ENCODE results near the gene NOS3. TPM values are rescaled to one million over a fixed set of nuclear protein-coding genes. Genes with fewer than 3 reads are reported as not detected.

The NOS3 gene
- total and polyA plus RNA-seq, 9 of the 15 experiments (the other 6 are each of a cell fraction or from before 2014, with no cell fraction given) = 1.1 to 121 (median 23.6) TPM

GRCh38 chr7:150961510-150962289 lies 29.1 kb upstream of the NOS3 start (continued):
- TF ChIP-seq, protein P1, sequence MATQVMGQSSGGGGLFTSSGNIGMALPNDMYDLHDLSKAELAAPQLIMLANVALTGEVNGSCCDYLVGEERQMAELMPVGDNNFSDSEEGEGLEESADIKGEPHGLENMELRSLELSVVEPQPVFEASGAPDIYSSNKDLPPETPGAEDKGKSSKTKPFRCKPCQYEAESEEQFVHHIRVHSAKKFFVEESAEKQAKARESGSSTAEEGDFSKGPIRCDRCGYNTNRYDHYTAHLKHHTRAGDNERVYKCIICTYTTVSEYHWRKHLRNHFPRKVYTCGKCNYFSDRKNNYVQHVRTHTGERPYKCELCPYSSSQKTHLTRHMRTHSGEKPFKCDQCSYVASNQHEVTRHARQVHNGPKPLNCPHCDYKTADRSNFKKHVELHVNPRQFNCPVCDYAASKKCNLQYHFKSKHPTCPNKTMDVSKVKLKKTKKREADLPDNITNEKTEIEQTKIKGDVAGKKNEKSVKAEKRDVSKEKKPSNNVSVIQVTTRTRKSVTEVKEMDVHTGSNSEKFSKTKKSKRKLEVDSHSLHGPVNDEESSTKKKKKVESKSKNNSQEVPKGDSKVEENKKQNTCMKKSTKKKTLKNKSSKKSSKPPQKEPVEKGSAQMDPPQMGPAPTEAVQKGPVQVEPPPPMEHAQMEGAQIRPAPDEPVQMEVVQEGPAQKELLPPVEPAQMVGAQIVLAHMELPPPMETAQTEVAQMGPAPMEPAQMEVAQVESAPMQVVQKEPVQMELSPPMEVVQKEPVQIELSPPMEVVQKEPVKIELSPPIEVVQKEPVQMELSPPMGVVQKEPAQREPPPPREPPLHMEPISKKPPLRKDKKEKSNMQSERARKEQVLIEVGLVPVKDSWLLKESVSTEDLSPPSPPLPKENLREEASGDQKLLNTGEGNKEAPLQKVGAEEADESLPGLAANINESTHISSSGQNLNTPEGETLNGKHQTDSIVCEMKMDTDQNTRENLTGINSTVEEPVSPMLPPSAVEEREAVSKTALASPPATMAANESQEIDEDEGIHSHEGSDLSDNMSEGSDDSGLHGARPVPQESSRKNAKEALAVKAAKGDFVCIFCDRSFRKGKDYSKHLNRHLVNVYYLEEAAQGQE (IDR thresholded peaks at IDR 0.05; ENCODE audit: borderline replicate concordance) = peak; percentile 71
- TF ChIP-seq, protein P1 (CRISPR knock-in tag; IDR thresholded peaks at IDR 0.05; ENCODE audit: low read depth) = no peak; the same call in 1 of the 2 replicates
- TF ChIP-seq ZHX1 (conservative IDR thresholded peaks at IDR 0.05; ENCODE audit: low read length) (no peak), COPS2 (conservative IDR thresholded peaks at IDR 0.05) (no peak), NCOA1 (IDR thresholded peaks at IDR 0.05; ENCODE audit: low read depth) (no peak), ZNF232 (CRISPR knock-in tag; IDR thresholded peaks at IDR 0.05) (no peak), PTRF (tag; IDR thresholded peaks at IDR 0.05) (peak; percentile 51; the same call in 1 of the 2 replicates), PML (IDR thresholded peaks at IDR 0.05; ENCODE audit: low read length) (no peak), BCL6 (CRISPR knock-in tag; IDR thresholded peaks at IDR 0.05) (no peak), NRF1 (conservative IDR thresholded peaks at IDR 0.05 in 1 of 2, IDR thresholded peaks at IDR 0.05 in 1 of 2) (peak in 1 of 2 experiments; percentile 10; a peak in 1 of 4 replicates), SIRT6 (IDR thresholded peaks at IDR 0.05; ENCODE audit: low read depth, low read length) (no peak), RNF2 (IDR thresholded peaks at IDR 0.05) (peak; percentile 45; the same call in 1 of the 2 replicates), ZNF766 (CRISPR knock-in tag; conservative IDR thresholded peaks at IDR 0.05) (peak; percentile 84), TEAD2 (tag; IDR thresholded peaks at IDR 0.05) (no peak), GMEB1 (CRISPR knock-in tag; IDR thresholded peaks at IDR 0.05) (0 out of 2 replicates have a peak, but pooled peaks have one; percentile 32), KLF6 (CRISPR knock-in tag; IDR thresholded peaks at IDR 0.05; ENCODE audit: borderline replicate concordance) (0 out of 2 replicates have a peak, but pooled peaks have one; percentile 10), PPARD (CRISPR knock-in tag; IDR thresholded peaks at IDR 0.05) (no peak)

Data from K562 (cell line).